ENCODE measurements around the gene IVNS1ABP.

DNA sequence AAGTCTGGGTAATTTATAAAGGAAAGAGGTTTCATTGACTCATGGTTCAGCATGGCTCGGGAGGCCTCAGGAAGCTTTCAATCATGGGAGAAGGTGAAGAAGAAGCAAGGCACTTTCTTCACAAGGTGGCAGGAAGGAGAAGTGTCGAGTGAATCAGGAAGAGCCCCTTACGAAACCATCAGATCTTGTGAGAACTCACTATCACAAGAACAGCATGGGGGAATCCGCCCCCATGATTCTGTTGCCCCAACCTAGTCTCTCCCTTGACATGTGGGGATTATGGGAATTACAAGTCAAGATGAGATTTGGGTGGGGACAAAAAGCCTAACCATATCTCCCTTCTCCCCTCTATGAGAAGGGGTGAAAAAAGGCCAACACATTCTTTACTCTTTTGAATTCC, 11.2 kb upstream of the IVNS1ABP start:
- TF ChIP-seq, protein P1, sequence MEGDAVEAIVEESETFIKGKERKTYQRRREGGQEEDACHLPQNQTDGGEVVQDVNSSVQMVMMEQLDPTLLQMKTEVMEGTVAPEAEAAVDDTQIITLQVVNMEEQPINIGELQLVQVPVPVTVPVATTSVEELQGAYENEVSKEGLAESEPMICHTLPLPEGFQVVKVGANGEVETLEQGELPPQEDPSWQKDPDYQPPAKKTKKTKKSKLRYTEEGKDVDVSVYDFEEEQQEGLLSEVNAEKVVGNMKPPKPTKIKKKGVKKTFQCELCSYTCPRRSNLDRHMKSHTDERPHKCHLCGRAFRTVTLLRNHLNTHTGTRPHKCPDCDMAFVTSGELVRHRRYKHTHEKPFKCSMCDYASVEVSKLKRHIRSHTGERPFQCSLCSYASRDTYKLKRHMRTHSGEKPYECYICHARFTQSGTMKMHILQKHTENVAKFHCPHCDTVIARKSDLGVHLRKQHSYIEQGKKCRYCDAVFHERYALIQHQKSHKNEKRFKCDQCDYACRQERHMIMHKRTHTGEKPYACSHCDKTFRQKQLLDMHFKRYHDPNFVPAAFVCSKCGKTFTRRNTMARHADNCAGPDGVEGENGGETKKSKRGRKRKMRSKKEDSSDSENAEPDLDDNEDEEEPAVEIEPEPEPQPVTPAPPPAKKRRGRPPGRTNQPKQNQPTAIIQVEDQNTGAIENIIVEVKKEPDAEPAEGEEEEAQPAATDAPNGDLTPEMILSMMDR (IDR thresholded peaks at IDR 0.05; ENCODE audit: insufficient read depth, low read length), result no peak
- no peak for TF ChIP-seq POLR2AphosphoS5 (IDR thresholded peaks at IDR 0.05; ENCODE audit: low read depth)
